ENCODE results near the gene DECR2.

DNA sequence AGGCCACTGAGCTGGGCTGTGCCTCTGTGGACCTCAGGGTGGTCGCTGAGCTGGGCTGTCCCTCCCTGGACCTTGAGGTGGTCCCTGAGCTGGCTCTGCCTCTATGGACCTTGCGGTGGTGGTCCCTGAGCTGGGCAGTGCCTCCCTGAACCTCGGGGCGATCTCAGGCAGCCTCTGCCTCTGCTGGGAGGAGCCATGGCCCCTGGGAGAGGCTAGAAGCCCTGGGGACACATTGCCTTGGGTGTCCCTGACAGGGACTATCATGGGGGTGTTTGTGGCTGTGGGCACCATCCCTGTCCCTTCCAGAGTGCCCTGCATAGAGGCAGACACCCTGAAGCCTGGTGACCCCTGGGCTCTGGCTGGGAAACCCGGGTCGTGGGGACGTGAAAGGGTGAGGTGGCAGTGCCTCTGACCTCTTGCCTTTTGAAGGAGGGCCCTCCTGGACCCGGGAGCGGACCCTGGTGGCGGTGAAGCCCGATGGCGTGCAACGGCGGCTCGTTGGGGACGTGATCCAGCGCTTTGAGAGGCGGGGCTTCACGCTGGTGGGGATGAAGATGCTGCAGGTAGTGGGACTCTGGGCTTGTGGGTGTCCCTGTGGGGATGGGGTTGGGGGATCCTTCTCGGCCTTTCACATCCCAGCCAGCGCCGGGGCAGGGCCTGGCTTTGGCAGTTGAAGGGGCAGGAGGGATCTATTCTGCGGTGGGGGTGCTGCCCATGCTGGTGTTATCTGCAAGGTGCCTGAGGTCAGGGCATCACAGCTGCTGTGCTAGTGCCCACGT, 2.9 kb upstream of the DECR2 start:
- no peak for TF ChIP-seq IRF2 (CRISPR knock-in tag; IDR thresholded peaks at IDR 0.05)
- TF ChIP-seq ZNF232 (CRISPR knock-in tag; IDR thresholded peaks at IDR 0.05; ENCODE audit: borderline replicate concordance) = no peak

All from HepG2 (cell line).